GM21447 (cell line): Measurements from ENCODE around the gene CBFA2T2.

Source experiments
- ATAC-seq: cut with Tn5 transposase; IDR thresholded peaks from one replicate; pipeline ENCODE4 v1.9.1; 2021; ENCODE audit not compliant: unreplicated experiment

Gene CBFA2T2

GRCh38 chr20:33676121-33676520, 186.2 kb downstream of the CBFA2T2 start:
- no peak for ATAC-seq

GRCh38 chr20:33676652-33677645, 187.1 kb downstream of the CBFA2T2 start:
- no peak for ATAC-seq

GRCh38 chr20:33677991-33678702, 188.3 kb downstream of the CBFA2T2 start:
- ATAC-seq = no peak

- ATAC-seq = peak; percentile 65
Measured at GRCh38 chr20:33679758-33680485, 190.0 kb downstream of the CBFA2T2 start.

- ATAC-seq = no peak
Measured at GRCh38 chr20:33680686-33681085, 190.8 kb downstream of the CBFA2T2 start.

GRCh38 chr20:33681288-33681687, 191.4 kb downstream of the CBFA2T2 start:
- ATAC-seq = no peak

GRCh38 chr20:33681728-33682353, 191.9 kb downstream of the CBFA2T2 start:
- no peak for ATAC-seq

DNA sequence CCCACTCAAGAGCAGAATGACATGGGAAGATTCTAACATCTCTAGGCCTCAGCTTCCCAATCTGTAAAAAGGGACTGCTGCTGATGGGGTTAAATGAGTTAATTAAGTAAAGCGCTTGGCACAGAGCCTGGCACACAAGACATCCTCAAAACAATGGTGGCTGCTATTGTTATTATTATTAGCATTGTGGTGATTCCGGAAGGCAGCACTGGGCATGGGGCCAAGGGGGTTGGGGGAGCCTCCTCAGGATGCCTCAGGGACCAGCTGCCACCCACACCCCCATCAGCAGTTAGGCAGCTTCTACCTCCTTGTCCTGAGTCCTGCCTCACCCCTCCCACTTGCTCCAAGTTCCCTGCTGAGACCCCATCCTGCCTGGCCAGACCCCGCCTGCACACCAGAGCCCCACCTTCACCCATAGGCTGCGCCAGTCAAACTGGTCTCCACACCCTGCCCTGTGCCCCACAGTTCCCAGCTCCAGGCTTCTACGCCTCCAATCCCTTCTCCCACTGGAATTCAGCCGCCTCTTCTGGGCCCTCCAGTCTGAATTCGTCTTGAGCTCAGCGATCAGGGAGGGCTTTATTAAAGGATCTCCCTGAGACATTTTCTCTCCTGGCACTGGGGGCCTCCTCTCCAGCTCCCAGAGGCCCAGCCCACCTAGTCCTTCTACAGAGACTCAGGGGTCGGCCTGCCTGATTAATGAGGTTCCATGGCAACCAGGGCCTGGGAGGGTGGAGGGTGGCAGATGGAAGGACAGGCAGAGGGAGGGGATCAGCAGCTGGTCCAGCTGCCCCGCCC, 194.8 kb downstream of the CBFA2T2 start:
- ATAC-seq = no peak

DNA sequence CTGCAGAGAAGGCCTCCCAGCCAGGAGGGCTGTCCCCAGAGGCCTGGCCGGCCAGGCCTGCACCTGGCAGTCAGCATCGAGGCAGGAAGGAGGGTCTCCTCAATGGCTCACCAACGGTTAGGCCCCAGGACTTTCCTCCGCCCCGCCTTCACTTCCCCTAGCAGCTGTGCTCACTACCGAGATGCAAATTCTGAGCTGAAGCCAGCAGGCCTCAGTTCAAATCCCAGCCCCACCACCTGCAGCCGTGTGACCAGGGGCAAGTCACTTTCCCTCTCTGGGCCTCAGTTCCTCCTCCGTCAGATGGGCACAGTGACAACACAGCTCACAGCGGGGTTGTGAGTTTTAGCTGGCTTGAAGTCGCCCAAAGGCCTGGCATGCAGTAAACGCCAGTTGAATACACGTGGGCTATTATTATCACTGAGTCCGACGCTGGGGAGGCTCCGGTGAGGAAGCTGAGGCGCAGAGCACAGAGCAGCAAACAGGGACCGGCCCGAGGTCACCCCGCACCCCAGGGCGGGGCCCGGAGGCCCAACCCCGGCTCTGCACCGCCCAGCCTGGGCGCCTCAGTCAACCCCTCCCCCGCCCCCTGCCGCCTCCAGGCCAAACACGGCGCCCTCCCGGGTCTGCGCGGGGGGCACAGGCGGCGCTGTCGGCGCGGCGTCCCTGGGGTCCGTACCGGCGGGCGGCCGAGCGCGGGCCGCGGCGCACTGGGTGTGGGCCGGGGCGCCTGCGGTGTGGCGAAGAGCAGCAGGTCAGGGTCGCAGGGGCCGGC, 195.6 kb downstream of the CBFA2T2 start:
- peak; percentile 52 for ATAC-seq

- peak; percentile 63 for ATAC-seq
Measured at GRCh38 chr20:33686100-33686983, 196.4 kb downstream of the CBFA2T2 start, which contains the start of gene E2F1. Gene E2F1 (minus strand): TSS chr20:33686385. CDS start chr20:33686264, 121 bp downstream.

- no peak for ATAC-seq
Measured at GRCh38 chr20:33686984-33687366, 197.1 kb downstream of the CBFA2T2 start.

GRCh38 chr20:33687370-33687915, 197.5 kb downstream of the CBFA2T2 start:
- no peak for ATAC-seq

DNA sequence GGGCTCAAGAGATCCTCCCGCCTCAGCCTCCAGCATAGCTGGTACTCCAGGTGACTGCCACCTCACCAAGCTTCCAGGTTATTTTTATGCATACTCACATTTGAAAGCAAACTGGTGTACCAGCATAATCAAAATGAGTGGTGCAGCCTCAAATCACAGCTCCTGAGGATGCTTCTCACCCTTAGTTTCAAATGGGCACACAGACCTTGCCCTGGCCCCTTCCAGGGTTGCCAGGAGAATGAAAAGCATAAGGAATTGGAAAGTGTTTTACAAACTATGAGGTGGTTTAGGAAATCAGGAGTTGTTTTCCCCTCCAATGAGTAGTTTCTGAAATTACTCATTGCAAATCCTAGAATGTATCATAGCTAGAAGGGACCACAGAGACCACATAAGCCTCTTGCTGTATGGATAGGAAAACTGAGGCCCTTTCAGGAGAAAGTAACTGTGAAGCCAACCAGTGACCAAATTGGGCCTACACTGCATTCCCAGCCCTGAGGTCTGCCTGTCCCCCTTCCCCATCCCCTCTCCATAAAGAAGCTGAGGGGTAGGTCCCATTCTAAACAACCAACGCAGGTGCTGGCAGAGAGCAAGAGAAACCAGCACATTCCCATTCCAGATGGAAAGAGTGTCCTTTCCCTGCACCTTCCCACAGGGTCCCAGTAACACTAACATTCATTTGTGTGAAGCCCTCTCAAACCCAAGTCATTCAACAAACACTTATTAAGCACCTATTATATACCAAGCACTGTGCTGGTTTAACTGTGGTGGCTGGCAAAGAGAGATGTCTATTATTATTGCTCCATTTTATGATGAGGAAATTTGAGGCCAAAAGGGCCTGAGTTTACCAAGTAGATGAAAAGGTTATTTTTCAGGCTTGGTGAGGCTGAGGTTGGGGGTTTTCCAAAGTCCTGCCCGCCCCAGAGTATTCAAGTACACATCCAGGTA, 198.4 kb downstream of the CBFA2T2 start:
- no peak for ATAC-seq

DNA sequence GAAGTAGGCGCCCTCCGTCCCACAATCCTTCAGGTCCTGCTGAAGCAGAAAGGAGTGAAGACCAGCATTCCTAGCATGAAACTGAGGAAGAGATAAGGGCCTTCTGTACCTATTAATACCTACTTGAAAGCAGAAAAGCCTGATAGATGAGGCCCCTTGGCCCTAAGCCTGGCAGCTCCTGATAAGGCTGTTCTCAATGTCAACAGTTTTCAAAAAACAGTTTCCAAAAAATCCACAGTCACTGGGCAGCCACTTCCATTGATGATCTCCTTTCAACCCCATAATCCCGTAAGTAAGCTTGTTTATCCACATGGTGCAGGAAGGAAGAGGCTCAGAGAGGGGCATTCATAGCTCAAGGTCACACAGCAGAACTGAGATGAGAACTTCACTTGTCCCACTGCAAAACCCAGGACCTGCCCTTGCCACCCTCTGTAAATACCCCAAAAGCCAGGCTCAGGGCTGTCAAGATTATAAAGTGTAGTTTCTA, 199.1 kb downstream of the CBFA2T2 start:
- no peak for ATAC-seq

GRCh38 chr20:33689493-33689892, 199.6 kb downstream of the CBFA2T2 start:
- ATAC-seq = no peak

DNA sequence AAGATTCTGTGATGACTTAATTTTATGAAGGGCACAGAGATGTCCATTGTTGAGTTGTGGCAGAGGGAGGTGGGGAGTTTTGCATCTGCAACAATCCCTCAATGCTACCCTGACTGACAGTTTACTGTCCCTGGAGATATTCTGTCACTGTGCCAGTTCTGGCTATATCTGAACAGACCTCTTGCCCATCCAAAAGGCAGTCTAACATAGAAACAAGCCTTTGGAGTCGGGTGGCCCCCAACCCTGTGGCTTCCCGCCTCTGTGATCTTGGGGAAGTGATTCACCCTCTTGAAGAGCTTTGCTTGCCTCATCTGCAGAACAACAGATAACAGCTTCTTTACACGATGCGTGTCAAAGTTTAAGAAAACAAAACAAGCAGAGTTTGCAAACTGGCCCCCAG, 200.1 kb downstream of the CBFA2T2 start:
- ATAC-seq = no peak

GRCh38 chr20:33693289-33693688, 203.4 kb downstream of the CBFA2T2 start:
- ATAC-seq = no peak
